CD4-positive, alpha-beta T cell (primary cell): ENCODE results near the gene RSBN1. TPM values are rescaled to one million over a fixed set of nuclear protein-coding genes. Genes with fewer than 3 reads are reported as not detected.

ENCODE experiments used
- ATAC-seq: fragments of 200-7000 bp; cut with Tn5 transposase; one replicate; pipeline ENCODE4 v1.10.0; 2022; ENCODE audit warnings: mild to moderate bottlenecking; ENCODE audit not compliant: poor library complexity
- CTCF ChIA-PET: fragments of 350-600 bp; sonication (Branson Sonifier 250); formaldehyde crosslinking; loops from one replicate; lab custom pipeline; 2021; ENCODE audit warnings: antibody characterized with exemption, inconsistent platforms; lab: Charles Lee
- POLR2A ChIA-PET: fragments of 350-600 bp; sonication (Branson Sonifier 250); formaldehyde crosslinking; loops from one replicate; lab custom pipeline; 2021; ENCODE audit warnings: antibody characterized with exemption, inconsistent platforms; lab: Charles Lee
- DNase-seq, 14 experiments: peaks; one replicate each; pipeline ENCODE4 v3.0.0-alpha.2; 2013 to 2020; ENCODE audit warnings: mixed read lengths in 2 of 14
- H3K27ac ChIP-seq, 2 donors: one replicate each; pipeline versions ENCODE4 v1.5.1 to v1.7.0; 2013; ENCODE audit warnings: low read length in 2 of 2, low read depth in 1 of 2, mild to moderate bottlenecking in 1 of 2
- H3K27me3 ChIP-seq, 2 experiments: 1 replicate in 1 of 2; 2 replicates in 1 of 2; pipeline versions ENCODE4 v1.6.1 to v1.7.0; 2013; ENCODE audit warnings: low read length in 2 of 2, control low read depth in 1 of 2, mild to moderate bottlenecking in 1 of 2, moderate library complexity in 1 of 2; ENCODE audit not compliant: insufficient read depth in 2 of 2, control insufficient read depth in 1 of 2
- H3K36me3 ChIP-seq: one replicate; pipeline ENCODE4 v1.6.1; 2013; ENCODE audit warnings: low read length, control low read depth; ENCODE audit not compliant: insufficient read depth
- H3K4me1 ChIP-seq: one replicate; pipeline ENCODE4 v1.6.1; 2013; ENCODE audit warnings: low read length, control low read depth; ENCODE audit not compliant: insufficient read depth
- H3K4me3 ChIP-seq: one replicate; pipeline ENCODE4 v1.5.1; 2013; ENCODE audit warnings: mild to moderate bottlenecking, low read length, moderate library complexity
- H3K9me3 ChIP-seq, 2 experiments: 1 replicate in 1 of 2; 2 replicates in 1 of 2; pipeline versions ENCODE4 v1.6.1 to v1.7.0; 2013; ENCODE audit warnings: low read length in 2 of 2, mild to moderate bottlenecking in 2 of 2, control low read depth in 1 of 2, moderate library complexity in 1 of 2; ENCODE audit not compliant: control insufficient read depth in 1 of 2, insufficient read depth in 1 of 2
- H3K27ac Mint-ChIP-seq: one replicate; pipeline ENCODE4 v1.8.0; 2020; ENCODE audit warnings: mixed read lengths
- H3K27me3 Mint-ChIP-seq: one replicate; pipeline ENCODE4 v1.8.0; 2021; ENCODE audit warnings: mixed read lengths
- H3K36me3 Mint-ChIP-seq: one replicate; pipeline ENCODE4 v1.8.0; 2021; ENCODE audit warnings: low read depth, mixed read lengths
- H3K4me1 Mint-ChIP-seq: one replicate; pipeline ENCODE4 v1.8.0; 2021; ENCODE audit warnings: low read depth, mixed read lengths
- H3K4me3 Mint-ChIP-seq: one replicate; pipeline ENCODE4 v1.8.0; 2020; ENCODE audit warnings: mild to moderate bottlenecking, mixed read lengths
- H3K9me3 Mint-ChIP-seq: one replicate; pipeline ENCODE4 v1.8.0; 2020; ENCODE audit warnings: mixed read lengths
- CTCF ChIP-seq: fragments of 200-600 bp; IDR thresholded peaks from one replicate; pipeline ENCODE4 v1.8.0; 2022; ENCODE audit warnings: antibody characterized with exemption, mild to moderate bottlenecking
- intact Hi-C, 2 experiments: fragments of 100-400 bp; cut with DNase I in 1 of 2; cut with micrococcal nuclease in 1 of 2; formaldehyde crosslinking; loops; one replicate each; pipeline versions ENCODE4 v1.15.1 to v1.9.0; 2023 to 2025; cut with DNase I, micrococcal nuclease
- total RNA-seq, 174 experiments: library from RNA in 2 of 174; stranded (reverse) in 2 of 174; gene quantifications; one replicate each; pipeline ENCODE4 v1.2.3 and lab custom pipeline; 2021 to 2026

The RSBN1 gene
- total RNA-seq, 2 experiments from 2014 or later = 44.2 to 44.6 TPM

GRCh38 chr1:113812661-113813135 lies 422 bp upstream of the RSBN1 start:
- no peaks in the 10 kb centered on the region for H3K27me3 Mint-ChIP-seq
- Histone ChIP-seq H3K27ac (peak overlapping the region; percentile 89 to 96), H3K36me3 (peaks cover 11% of the 10 kb centered on the region), H3K27me3 (no peaks in the 10 kb centered on the region), H3K9me3 (no peaks in the 10 kb centered on the region), H3K4me1 (peaks cover 15% of the 10 kb centered on the region), H3K4me3 (peak overlapping the region; percentile 89)
- ChIA-PET CTCF (interaction anchor here (0.6 to 1.0 kb wide), 6 partner anchors 23 to 1097 kb away, joined by 3 to 6 read pairs (median 4); partner anchors contain the start of gene PPM1J), POLR2A (interaction anchor here (0.5 to 2.3 kb wide), 36 partner anchors 9 to 1287 kb away, joined by 3 to 62 read pairs (median 4); partner anchors contain the start of genes AP4B1, BCAS2, CSDE1 and DCLRE1B)
- peaks cover 3% of the 10 kb centered on the region for H3K9me3 Mint-ChIP-seq
- intact Hi-C loops = loop anchor here (1.0 to 10.0 kb wide), 14 partner anchors 29 to 1098 kb away; partner anchors contain the start of genes LRIG2 (in 2 of the 2), SLC16A1 (in 2 of the 2), BCAS2 (in 1 of the 2) and CSDE1 (in 1 of the 2)
- ATAC-seq (no peak), DNase-seq (peak in 5 of 14 experiments; percentile 6 to 72 (median 12))
- no peak for TF ChIP-seq CTCF
- H3K36me3 Mint-ChIP-seq = peaks cover 45% of the 10 kb centered on the region
- peak overlapping the region; percentile 97 for H3K4me3 Mint-ChIP-seq
- peaks cover 41% of the 10 kb centered on the region for H3K4me1 Mint-ChIP-seq
- H3K27ac Mint-ChIP-seq = peak overlapping the region; percentile 96

DNA sequence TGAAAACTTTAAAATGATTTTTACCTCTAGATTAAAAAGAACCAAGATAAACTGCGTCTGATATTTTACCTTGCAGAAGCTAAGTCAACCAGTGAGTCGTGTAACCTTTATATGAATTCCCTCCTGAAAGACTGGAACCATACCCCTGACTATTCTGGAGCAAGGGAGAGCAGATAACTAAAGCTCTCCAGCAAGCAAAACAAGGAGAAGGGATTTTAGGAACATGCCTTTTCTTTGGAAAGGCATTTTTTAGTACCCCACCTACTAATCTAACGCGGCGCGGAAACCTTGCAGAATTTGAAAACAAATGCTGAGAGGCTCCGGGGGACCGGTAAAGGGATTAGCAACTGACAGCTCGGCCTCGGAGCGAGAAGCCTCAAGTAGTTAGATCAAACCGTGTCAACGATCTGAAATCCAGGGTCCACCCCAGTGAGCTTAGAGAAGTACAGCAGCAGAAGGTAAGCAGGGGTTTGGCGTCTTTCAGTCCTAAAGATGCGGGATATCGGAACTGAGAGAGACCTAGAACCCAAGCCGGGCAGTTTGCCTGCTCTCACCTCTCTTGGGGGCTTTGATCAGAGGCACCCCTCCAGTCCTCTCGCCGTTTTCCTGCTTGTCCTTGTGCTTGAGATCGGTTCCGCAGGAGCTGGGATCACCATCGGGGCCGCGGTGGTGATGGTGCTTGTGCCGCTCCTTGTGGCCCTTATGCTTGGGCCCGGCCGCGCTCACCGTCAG lies 954 bp downstream of the RSBN1 start:
- Histone ChIP-seq H3K27me3 (no peaks in the 10 kb centered on the region), H3K4me1 (peaks cover 20% of the 10 kb centered on the region), H3K9me3 (no peaks in the 10 kb centered on the region), H3K4me3 (peak overlapping the region; percentile 89), H3K36me3 (peaks cover 11% of the 10 kb centered on the region), H3K27ac (peak overlapping the region; percentile 89 to 96)
- peak overlapping the region; percentile 97 for H3K4me3 Mint-ChIP-seq
- H3K36me3 Mint-ChIP-seq = peaks cover 37% of the 10 kb centered on the region
- H3K9me3 Mint-ChIP-seq = peaks cover 3% of the 10 kb centered on the region
- H3K4me1 Mint-ChIP-seq = peaks cover 54% of the 10 kb centered on the region
- DNase-seq = peak in 8 of 14 experiments; percentile 7 to 31 (median 10)
- intact Hi-C loops = loop anchor here (2.0 to 10.0 kb wide), 9 partner anchors 51 to 1097 kb away; partner anchors contain the start of genes SLC16A1 (in 2 of the 2), BCAS2 (in 1 of the 2), CSDE1 (in 1 of the 2) and HIPK1 (in 1 of the 2)
- H3K27me3 Mint-ChIP-seq = no peaks in the 10 kb centered on the region
- ChIA-PET POLR2A (interaction anchor here (0.6 to 2.3 kb wide), 20 partner anchors 10 to 1192 kb away, joined by 3 to 62 read pairs (median 8); partner anchors contain the start of genes AP4B1, BCAS2, CAPZA1 and CSDE1), CTCF (interaction anchor here (0.7 to 1.1 kb wide), 3 partner anchors 19 to 52 kb away, joined by 3 to 5 read pairs (median 3); partner anchors contain the start of gene PHTF1)
- peak; percentile 7 for ATAC-seq
- no peak for TF ChIP-seq CTCF
- H3K27ac Mint-ChIP-seq = peak overlapping the region; percentile 96
